Fibroblast of lung (primary cell): ENCODE results near the gene COA1. TPM values are rescaled to one million over a fixed set of nuclear protein-coding genes. Genes with fewer than 3 reads are reported as not detected.

Experiments used
- DNase-seq, 2 donors: peaks; one replicate each; pipeline versions ENCODE4 v3.0.0 to v3.0.0-alpha.2; 2010; ENCODE audit warnings: low read depth in 2 of 2
- H2AFZ ChIP-seq: 2 replicates; pipeline ENCODE4 v1.5.1; 2012; ENCODE audit warnings: low read length, control low read depth, inconsistent platforms
- H3K27ac ChIP-seq: 2 replicates; pipeline ENCODE4 v1.5.1; 2011; ENCODE audit warnings: low read length, control low read depth; ENCODE audit not compliant: insufficient read depth
- H3K27me3 ChIP-seq: 2 replicates; pipeline ENCODE4 v1.5.1; 2011; ENCODE audit warnings: mild to moderate bottlenecking, low read length; ENCODE audit not compliant: control insufficient read depth, insufficient read depth
- H3K36me3 ChIP-seq: 2 replicates; pipeline ENCODE4 v1.5.1; 2011; ENCODE audit warnings: low read length; ENCODE audit not compliant: control insufficient read depth, insufficient read depth
- H3K4me1 ChIP-seq: 2 replicates; pipeline ENCODE4 v1.5.1; 2011; ENCODE audit warnings: low read length; ENCODE audit not compliant: control insufficient read depth, insufficient read depth; ENCODE audit errors: extremely low read depth
- H3K4me2 ChIP-seq: 2 replicates; pipeline ENCODE4 v1.5.1; 2011; ENCODE audit warnings: low read length, control low read depth; ENCODE audit not compliant: insufficient read depth; ENCODE audit errors: extremely low read depth
- H3K4me3 ChIP-seq, 4 experiments: fragments of 200-600 bp in 1 of 4; sonication (generic) in 1 of 4; replicated peaks in 1 of 4; 2 replicates each; pipeline ENCODE4 v1.5.1; 2011 to 2016; ENCODE audit warnings: low read length in 4 of 4, low read depth in 3 of 4, mild to moderate bottlenecking in 3 of 4, control low read depth in 2 of 4, inconsistent platforms in 1 of 4, mixed read lengths in 1 of 4; ENCODE audit not compliant: insufficient read depth in 1 of 4; ENCODE audit errors: control extremely low read depth in 1 of 4
- H3K79me2 ChIP-seq: 2 replicates; pipeline ENCODE4 v1.5.1; 2012; ENCODE audit warnings: mild to moderate bottlenecking, low read length, inconsistent platforms; ENCODE audit not compliant: control insufficient read depth, insufficient read depth
- H3K9ac ChIP-seq: 2 replicates; pipeline ENCODE4 v1.5.1; 2011; ENCODE audit warnings: mild to moderate bottlenecking, low read length, control low read depth; ENCODE audit not compliant: insufficient read depth
- H3K9me3 ChIP-seq: 2 replicates; pipeline ENCODE4 v1.5.1; 2012; ENCODE audit warnings: low read depth, low read length; ENCODE audit not compliant: control insufficient read depth, insufficient read depth
- H4K20me1 ChIP-seq: 2 replicates; pipeline ENCODE4 v1.5.1; 2011; ENCODE audit warnings: low read length; ENCODE audit not compliant: control insufficient read depth, insufficient read depth; ENCODE audit errors: extremely low read depth
- EZH2 ChIP-seq: IDR thresholded peaks from 2 replicates; pipeline ENCODE4 v1.5.1; 2012; ENCODE audit warnings: low read length, control low read depth, mild to moderate bottlenecking; ENCODE audit errors: missing control alignments
- polyA plus RNA-seq, 2 donors: library from polyadenylated mRNA; depleted of rRNA in 1 of 2; stranded (reverse) in 1 of 2; unstranded in 1 of 2; fragments of >200 nt; gene quantifications; 2 replicates each; pipeline ENCODE4 v1.2.1, GENCODE V29; 2011 to 2012; ENCODE audit warnings: missing spikeins in 1 of 2
- total RNA-seq: library from RNA; depleted of rRNA; stranded (reverse); fragments of >200 nt; gene quantifications from 2 replicates; pipeline ENCODE4 v1.2.1, GENCODE V29; 2014
- TF ChIP-seq, protein P1 (sequence below), 2 donors: IDR thresholded peaks in 1 of 2; conservative IDR thresholded peaks in 1 of 2; 1 replicate in 1 of 2; 2 replicates in 1 of 2; pipeline ENCODE4 v1.5.1; 2011 to 2012; ENCODE audit warnings: low read length in 2 of 2, control low read depth in 1 of 2, inconsistent platforms in 1 of 2, low read depth in 1 of 2, mild to moderate bottlenecking in 1 of 2

The COA1 gene
- total and polyA plus RNA-seq, 2 donors (not counting 1 experiment from before 2014, with no cell fraction given) = 28.8 to 39.6 TPM

DNA sequence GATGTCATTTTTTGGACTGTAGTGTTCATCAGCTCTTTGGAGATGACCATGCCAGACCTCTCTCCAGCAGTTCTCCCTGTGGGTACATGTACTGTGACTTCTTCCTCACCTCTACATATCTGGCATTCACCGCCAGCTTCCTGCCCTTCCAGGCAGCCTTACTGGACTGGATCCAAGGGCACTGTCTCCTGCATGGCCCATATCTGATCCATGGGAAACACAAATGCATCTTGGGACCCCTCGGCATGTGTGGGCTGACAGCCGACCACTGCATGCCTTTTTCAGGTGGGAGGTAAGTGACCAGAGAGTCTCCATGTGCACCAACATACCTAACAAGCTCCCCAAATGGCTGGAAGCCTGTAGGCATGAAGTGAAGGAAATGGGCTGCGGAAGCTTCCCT, 25.3 kb upstream of the COA1 start:
- Histone ChIP-seq H3K9me3 (no peaks in the 10 kb centered on the region), H3K79me2 (no peaks in the 10 kb centered on the region), H3K27me3 (no peaks in the 10 kb centered on the region), H3K4me1 (peaks cover 18% of the 10 kb centered on the region), H3K4me2 (no peak overlapping the region), H3K27ac (no peak overlapping the region), H3K4me3 (no peak overlapping the region), H4K20me1 (no peaks in the 10 kb centered on the region), H3K36me3 (no peaks in the 10 kb centered on the region), H2AFZ (no peak overlapping the region), H3K9ac (no peak overlapping the region)
- no peak for DNase-seq
- TF ChIP-seq, protein P1, sequence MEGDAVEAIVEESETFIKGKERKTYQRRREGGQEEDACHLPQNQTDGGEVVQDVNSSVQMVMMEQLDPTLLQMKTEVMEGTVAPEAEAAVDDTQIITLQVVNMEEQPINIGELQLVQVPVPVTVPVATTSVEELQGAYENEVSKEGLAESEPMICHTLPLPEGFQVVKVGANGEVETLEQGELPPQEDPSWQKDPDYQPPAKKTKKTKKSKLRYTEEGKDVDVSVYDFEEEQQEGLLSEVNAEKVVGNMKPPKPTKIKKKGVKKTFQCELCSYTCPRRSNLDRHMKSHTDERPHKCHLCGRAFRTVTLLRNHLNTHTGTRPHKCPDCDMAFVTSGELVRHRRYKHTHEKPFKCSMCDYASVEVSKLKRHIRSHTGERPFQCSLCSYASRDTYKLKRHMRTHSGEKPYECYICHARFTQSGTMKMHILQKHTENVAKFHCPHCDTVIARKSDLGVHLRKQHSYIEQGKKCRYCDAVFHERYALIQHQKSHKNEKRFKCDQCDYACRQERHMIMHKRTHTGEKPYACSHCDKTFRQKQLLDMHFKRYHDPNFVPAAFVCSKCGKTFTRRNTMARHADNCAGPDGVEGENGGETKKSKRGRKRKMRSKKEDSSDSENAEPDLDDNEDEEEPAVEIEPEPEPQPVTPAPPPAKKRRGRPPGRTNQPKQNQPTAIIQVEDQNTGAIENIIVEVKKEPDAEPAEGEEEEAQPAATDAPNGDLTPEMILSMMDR (conservative IDR thresholded peaks at IDR 0.05 in 1 of 2, IDR thresholded peaks at IDR 0.05 in 1 of 2; ENCODE audit: low read depth in 1 of 2, low read length in 2 of 2) = no peak
- no peak for TF ChIP-seq EZH2

DNA sequence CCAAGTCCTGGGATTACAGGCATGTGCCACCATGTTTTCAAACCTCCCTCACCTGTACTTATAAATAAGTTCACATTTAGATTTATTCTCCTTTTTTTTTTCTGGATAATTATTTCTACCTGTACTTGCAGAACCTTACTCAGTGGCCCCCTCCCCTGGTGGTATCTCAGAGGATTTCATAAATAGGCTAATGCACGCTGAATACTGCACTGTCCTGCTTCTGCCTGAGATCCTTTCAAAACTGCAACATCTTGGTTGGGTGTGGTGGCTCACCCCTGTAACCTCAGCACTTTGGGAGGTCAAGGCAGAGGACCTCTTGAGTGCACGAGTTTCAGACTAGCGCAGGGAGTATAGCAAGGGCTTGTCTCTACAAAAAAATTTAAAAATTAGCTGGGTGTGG, 24.5 kb upstream of the COA1 start:
- Histone ChIP-seq H4K20me1 (no peaks in the 10 kb centered on the region), H3K9ac (no peak overlapping the region), H3K4me1 (peaks cover 18% of the 10 kb centered on the region), H3K4me2 (no peak overlapping the region), H3K27me3 (no peaks in the 10 kb centered on the region), H3K79me2 (no peaks in the 10 kb centered on the region), H3K27ac (no peak overlapping the region), H2AFZ (no peak overlapping the region), H3K9me3 (no peaks in the 10 kb centered on the region), H3K4me3 (no peak overlapping the region), H3K36me3 (no peaks in the 10 kb centered on the region)
- DNase-seq = no peak
- TF ChIP-seq, protein P1 (conservative IDR thresholded peaks at IDR 0.05 in 1 of 2, IDR thresholded peaks at IDR 0.05 in 1 of 2; ENCODE audit: low read depth in 1 of 2, low read length in 2 of 2) = no peak
- no peak for TF ChIP-seq EZH2

DNA sequence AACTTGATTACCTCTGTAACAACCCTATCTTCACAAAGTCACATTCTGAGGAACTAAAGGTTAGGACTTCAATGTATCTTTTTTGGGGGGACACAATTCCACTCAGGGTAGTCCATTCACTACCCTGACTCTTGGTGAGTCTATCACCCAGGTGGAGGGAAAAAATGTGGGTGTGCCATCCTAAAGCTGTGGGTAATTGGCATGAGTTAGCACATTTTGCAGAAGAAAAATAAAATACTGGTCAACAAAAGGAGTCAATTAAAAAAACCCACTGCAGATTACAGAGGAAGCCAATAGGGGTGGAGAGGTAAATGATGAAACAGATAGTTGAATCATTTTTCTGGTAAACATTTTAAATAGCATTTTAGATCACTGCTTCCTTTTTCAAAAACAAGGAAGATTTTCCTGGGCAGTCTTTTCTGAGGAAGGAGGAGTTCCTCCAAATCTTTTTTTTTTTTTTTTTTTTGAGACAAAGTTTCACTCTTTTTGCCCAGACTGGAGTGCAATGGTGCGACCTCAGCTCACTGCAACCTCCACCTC, 24.0 kb upstream of the COA1 start:
- no peaks in the 10 kb centered on the region for H4K20me1 ChIP-seq
- DNase-seq = no peak
- no peak overlapping the region for H3K4me2 ChIP-seq
- H3K9me3 ChIP-seq = no peaks in the 10 kb centered on the region
- no peaks in the 10 kb centered on the region for H3K36me3 ChIP-seq
- no peak overlapping the region for H2AFZ ChIP-seq
- TF ChIP-seq EZH2 = no peak
- TF ChIP-seq, protein P1 (conservative IDR thresholded peaks at IDR 0.05 in 1 of 2, IDR thresholded peaks at IDR 0.05 in 1 of 2; ENCODE audit: low read depth in 1 of 2, low read length in 2 of 2) = no peak
- peaks cover 18% of the 10 kb centered on the region for H3K4me1 ChIP-seq
- H3K9ac ChIP-seq = no peak overlapping the region
- H3K4me3 ChIP-seq = no peak overlapping the region
- H3K79me2 ChIP-seq = no peaks in the 10 kb centered on the region
- H3K27me3 ChIP-seq = no peaks in the 10 kb centered on the region
- H3K27ac ChIP-seq = no peak overlapping the region
